ENCODE measurements around the gene ARHGDIG. TPM values are rescaled to one million over a fixed set of nuclear protein-coding genes. Genes with fewer than 3 reads are reported as not detected.
"Not testable (repeated sequence)": the region's sequence is repeated elsewhere in the genome, so short reads cannot be mapped to it uniquely, and the experiment has no call there.

ARHGDIG gene
- not detected in 2 replicates for total RNA-seq (2014; rRNA removed; shearing (Covaris generic))

DNA sequence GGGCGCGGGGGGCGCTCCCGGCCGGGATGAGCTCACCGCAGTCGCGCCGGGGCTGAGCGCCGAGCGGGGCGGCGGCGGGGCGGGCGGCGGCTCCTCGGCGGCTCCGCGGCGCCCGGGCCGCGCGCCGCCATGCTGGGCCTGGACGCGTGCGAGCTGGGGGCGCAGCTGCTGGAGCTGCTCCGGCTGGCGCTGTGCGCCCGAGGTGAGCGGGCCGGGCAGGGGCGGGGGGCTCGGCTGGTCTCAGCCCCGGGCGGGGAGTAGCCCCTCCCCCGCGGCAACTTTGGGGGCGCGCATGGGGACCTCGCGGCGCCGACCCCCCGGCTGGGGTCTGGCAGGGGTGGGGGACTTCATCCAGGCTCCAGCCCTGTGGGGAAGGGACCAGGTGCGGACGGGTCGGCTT, at the start of gene ARHGDIG:
TSS of gene ARHGDIG (plus strand) at position 40 of the 400 bp plus-strand sequence. CDS start at position 130, 90 bp downstream.
- DNase-seq (ENCODE audit: low read depth), result no peak

GRCh38 chr16:230949-231348, 49.4 kb upstream of the ARHGDIG start:
- DNase-seq (ENCODE audit: low read depth), result no peak

DNA sequence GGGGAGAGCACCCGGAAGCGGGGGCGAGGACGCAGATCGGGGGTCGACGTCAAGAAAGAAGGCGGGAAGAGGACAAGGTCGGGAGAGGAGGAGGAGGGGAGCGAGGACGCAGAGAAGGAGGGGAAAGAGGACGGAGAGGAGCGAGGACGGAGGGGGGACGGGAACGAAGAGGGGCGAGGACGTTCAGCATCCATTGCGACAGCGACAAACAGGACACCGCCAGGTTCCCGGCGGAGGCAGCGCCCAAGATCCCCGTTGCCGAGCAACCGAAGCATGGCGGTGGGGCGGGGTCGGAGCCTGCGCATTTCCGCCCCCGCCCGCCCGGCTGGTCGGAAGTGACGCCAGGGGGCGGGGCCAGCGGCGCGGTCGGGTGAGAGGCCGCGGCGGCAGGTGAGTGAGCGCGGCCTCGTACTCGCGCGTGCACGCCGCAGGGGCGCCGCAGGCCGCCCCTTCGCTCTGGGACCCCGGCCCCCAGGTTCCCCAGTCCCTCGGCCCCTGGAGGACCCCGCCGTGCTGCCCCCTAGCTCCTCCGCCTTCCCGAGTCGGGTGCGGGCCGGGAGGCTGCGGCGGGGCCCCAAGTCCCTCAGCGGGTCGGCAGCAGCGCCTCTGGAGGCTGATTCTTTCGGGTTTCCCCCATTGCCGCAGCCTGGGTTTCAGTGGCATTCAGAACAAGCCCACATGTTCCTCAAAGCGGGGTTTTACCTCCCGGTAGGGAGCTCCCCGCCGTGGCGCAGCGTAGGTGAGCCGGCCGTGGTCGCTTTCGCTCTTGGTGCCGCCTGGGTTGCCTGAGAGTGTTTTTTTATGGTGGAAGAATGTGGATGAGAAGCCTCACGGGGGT, 45.7 kb upstream of the ARHGDIG start, which contains the start of gene FAM234A:
TSS of gene FAM234A (plus strand) at position 354 of the 838 bp plus-strand sequence. CDS start 19,593 bp downstream, outside the sequence.
- DNase-seq (ENCODE audit: low read depth), result peak; percentile 92

DNA sequence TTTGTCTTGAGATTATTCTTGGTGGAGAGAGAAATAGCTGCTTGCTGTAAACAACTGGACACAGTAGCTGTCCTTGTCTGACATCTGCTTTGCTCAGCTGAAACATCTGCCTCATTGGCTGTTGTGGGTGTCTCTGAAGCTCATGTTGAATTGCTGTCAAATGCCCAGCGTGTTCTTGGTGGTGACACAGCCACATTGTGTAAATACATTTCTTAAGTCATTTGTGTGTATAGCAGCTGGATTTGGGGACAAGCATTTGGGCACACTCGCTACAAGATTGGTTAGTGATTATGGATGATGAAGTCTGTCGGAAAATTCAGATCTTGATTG, 40.5 kb upstream of the ARHGDIG start:
- no peak for DNase-seq (ENCODE audit: low read depth)

DNA sequence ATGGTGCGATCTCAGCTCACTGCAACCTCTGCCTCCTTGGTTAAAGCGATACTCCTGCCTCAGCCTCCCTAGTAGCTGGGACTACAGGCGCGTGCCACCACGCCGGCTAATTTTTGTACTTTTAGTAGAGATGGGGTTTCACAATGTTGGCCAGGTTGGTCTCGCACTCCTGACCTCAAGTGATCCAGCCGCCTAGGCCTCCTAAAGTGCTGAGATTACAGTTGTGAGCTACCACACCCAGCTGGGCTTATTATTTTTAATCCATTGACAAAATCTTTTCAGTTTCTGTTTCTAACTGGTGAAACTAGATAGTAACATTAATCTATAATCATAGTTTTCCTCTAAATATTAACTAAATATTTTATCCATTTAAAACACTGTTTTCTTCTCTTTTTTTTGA, 39.8 kb upstream of the ARHGDIG start:
- DNase-seq (ENCODE audit: low read depth), result no peak

DNA sequence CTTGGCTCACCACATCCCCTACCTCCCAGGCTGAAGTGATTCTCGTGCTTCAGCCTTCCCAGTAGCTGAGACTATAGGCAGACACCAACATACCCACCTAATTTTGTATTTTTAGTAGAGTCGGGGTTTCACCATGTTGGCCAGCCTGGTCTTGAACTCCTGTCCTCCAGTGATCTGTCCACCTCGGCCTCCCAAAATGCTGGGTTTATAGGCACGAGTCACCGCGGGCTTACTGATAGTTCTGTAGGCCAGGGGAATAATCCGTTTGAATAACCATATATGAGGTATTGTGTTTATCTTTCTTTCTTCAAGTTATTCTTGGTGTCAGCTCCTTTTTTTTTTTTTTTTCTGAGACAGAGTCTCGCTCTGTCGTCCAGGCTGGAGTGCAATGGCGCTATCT, 38.1 kb upstream of the ARHGDIG start:
- DNase-seq (ENCODE audit: low read depth), result peak; percentile 18

DNA sequence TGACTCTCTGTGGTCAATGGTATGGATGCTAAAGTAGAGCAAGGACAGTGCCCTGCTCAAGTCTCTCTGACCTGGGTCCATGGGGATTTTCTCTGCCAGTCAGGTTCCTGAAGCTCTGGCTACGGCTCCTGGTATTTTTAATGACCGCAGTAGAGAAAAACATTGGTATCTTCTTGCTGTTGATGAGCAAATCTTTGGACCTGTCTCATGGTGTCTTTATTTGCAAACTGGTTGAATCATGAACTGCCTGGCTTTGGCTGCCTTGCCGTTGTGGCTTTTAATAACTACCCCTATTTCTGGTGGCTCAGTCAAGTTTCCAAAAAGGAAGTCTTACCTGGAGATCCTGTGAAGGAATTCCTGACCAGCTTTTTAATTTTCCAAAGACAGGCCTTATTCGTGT, 37.0 kb upstream of the ARHGDIG start:
- DNase-seq (ENCODE audit: low read depth), result no peak

- no peak for DNase-seq (ENCODE audit: low read depth)
Measured at GRCh38 chr16:245105-245504, 35.3 kb upstream of the ARHGDIG start.

GRCh38 chr16:247027-247426, 33.4 kb upstream of the ARHGDIG start:
- DNase-seq (ENCODE audit: low read depth), result no peak

GRCh38 chr16:249431-249830, 31.0 kb upstream of the ARHGDIG start:
- no peak for DNase-seq (ENCODE audit: low read depth)

DNA sequence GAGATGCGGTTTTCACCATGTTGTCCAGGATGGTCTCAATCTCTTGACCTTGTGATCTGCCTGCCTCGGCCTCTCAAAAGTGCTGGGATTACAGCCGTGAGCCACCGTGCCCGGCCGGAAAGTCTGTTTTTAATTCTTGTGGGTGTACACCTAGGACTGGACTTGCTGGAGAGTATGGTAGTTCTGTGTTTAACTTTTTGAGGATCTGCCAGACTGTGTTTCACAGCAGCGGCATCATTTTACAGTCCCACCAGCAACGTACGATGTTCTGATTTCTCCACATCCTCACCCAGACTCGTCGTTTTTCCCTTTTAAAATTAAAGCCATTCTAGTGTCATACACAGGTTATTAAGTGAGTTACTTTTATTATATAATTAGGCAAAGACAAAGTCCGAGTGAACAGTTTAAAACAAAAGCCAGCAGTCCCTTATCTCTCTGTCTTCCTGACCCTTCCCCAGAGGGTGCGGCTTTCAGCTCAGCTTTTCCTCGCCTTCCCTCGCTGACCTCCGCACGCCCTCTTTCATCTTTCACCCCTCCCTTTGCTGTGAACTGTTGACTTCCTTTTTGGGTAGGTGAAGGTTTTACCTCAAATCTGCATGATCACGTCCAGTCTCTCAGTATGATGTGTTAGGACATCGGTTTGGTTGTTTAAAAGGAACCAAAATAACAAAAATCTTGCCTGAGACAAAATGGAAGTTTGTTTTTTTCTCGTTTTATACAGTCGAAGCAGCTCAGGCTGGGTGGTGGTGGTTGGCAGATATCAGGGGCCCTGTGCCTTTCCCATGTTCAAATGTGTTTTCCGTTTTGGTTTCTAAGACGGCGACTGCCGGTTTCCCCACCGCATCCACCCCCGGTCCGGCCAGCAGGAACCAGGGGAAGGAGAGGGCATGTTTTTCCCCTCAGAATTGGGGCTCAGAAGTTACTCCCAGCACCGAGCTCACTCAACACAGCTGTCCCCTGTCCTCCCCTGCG, 27.7 kb upstream of the ARHGDIG start:
- no peak for DNase-seq (ENCODE audit: low read depth)

DNA sequence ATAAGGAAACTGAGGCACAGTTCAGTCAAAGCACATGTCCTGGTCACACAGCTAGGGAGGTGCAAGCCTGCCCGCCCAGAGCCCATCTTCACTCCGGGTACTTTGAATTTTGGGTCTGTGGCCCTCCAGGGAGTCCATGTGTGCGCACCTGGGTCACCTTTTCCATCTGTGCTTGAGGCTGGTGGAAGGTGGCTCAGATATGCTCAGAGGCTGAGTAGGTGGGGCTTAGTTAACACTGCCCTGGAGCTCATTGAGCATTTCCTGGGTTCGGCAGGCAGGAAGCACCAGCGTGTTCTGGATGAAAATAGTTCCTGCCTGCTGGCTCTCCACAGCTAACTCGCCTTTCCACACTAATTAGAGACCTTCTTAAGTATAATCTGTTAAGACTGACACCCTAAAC, 26.6 kb upstream of the ARHGDIG start:
- no peak for DNase-seq (ENCODE audit: low read depth)

DNA sequence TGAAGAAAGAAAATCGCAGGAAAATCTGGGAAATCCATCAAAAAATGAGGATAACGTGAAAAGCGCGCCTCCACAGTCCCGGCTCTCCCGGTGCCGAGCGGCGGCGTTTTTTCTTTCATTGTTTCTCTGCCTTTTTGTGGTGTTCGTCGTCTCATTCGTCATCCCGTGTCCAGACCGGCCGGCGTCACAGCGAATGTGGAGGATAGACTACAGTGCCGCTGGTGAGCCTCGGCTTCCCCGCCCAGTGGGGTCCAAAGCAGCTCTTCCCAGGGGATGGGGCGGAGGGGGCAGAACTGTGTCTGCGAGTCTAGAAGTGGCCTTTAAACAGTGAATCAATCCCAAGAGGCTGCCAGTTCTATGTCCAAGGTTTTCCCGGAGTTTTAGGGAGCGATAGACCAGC, 25.9 kb upstream of the ARHGDIG start:
- DNase-seq (ENCODE audit: low read depth), result no peak

- DNase-seq (ENCODE audit: low read depth), result no peak
Measured at GRCh38 chr16:255183-255582, 25.2 kb upstream of the ARHGDIG start.

GRCh38 chr16:258091-258490, 22.3 kb upstream of the ARHGDIG start:
- DNase-seq (ENCODE audit: low read depth), result not testable (repeated sequence)

DNA sequence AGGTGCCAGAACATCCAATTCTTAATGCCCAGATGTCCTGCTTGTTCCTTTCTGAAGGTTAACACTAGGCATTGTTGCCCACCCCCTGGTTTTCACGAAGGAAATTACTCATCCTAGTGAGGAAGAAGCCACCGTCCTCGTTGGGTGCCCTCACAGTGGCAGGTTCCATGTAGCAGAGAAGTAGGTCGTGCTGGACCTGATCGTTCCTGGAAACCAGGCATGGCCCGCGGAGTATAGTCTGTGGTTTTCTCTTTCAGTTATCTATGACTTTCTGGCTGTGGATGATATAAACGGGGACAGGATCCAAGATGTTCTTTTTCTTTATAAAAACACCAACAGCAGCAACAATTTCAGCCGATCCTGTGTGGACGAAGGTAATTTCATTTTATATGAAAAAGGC, 21.2 kb upstream of the ARHGDIG start:
- no peak for DNase-seq (ENCODE audit: low read depth)

- DNase-seq (ENCODE audit: low read depth), result no peak
Measured at GRCh38 chr16:259814-260253, 20.6 kb upstream of the ARHGDIG start.

DNA sequence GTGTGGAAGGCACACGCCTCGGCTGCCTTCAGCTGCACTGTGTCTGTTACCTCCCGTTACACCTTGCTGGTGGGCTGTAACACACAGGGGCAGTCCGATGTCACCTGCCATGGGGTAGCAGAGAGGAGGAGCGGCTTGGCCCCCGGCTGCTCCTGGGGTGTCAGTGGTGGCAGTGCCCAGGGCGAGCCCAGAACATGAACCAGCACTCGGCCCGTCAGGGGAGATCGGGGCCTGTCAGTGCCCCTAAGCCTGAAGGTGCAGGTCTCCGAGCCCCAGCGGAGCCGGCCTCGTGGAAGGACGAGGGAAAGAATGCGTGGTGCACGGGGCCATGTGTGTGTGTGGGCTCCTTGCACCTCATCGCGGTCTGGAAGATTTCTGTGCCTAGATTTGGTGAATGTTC, 20.1 kb upstream of the ARHGDIG start:
- DNase-seq (ENCODE audit: low read depth), result no peak

DNA sequence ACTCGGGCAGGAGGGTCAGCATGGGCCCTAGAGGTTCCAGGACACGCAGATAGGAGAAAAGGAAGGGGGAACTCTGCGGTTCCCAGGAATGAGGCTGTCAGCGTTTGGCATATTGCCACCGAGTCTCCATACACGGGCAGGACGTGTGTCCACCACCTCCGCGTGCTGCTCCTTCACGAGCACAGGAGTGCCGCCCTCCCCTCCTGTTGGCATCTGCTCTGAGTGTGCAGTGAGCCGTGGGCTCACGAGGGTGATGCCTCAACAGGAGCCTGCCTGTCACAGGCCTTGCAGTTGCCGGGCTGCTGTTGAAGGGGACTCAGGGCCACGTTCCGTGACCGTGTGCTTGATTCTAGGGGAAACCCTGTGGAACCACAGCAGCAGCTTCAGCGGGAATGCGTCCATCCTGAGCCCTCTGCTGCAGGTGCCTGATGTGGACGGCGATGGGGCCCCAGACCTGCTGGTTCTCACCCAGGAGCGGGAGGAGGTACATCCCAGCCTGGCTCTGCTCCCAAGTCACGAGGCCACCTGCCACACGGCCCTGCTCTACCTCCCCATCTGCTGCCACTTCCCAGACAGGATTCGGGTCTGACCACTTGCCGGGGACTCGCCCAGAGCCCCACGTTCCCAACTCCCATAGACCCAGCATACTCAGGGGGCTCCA, 19.2 kb upstream of the ARHGDIG start:
- DNase-seq (ENCODE audit: low read depth), result no peak

- DNase-seq (ENCODE audit: low read depth), result no peak
Measured at GRCh38 chr16:262121-262745, 18.2 kb upstream of the ARHGDIG start.

- DNase-seq (ENCODE audit: low read depth), result no peak
Measured at GRCh38 chr16:263182-263774, 17.1 kb upstream of the ARHGDIG start.

Measured in M059J (cell line).